Panc1 (cell line): ENCODE data around the gene SEL1L2. TPM values are rescaled to one million over a fixed set of nuclear protein-coding genes. Genes with fewer than 3 reads are reported as not detected.

Experiments used
- ATAC-seq: fragments of 200-7000 bp; cut with Tn5 transposase; 2 replicates; pipeline ENCODE4 v1.9.1; 2020; ENCODE audit warnings: mild to moderate bottlenecking, moderate library complexity
- BruUV-seq: library from RNA; stranded (reverse); fragments of 400-500 nt; replicated peaks from 2 replicates; lab custom pipeline; 2021; lab: Mats Ljungman, UMichigan
- CTCF ChIA-PET: fragments of 300-600 bp; sonication (Branson Sonifier 250); formaldehyde crosslinking; loops from one replicate; lab custom pipeline; 2022; ENCODE audit warnings: antibody characterized with exemption; lab: Charles Lee
- POLR2A ChIA-PET: fragments of 300-600 bp; sonication (Branson Sonifier 250); formaldehyde crosslinking; loops from one replicate; lab custom pipeline; 2022; ENCODE audit warnings: antibody characterized with exemption; lab: Charles Lee
- DNase-seq: peaks from one replicate; pipeline ENCODE4 v3.0.0-alpha.2; 2010; ENCODE audit warnings: low read depth, low spot score
- H3K27ac ChIP-seq: 2 replicates; pipeline ENCODE4 v1.5.1; 2011; ENCODE audit warnings: mild to moderate bottlenecking, low read length, inconsistent platforms
- H3K27me3 ChIP-seq: fragments of 200-500 bp; sonication (Bioruptor generic); 2 replicates; pipeline ENCODE4 v1.6.0; 2014; ENCODE audit warnings: low read length, inconsistent platforms; ENCODE audit not compliant: control insufficient read depth, insufficient read depth
- H3K36me3 ChIP-seq: fragments of 200-500 bp; sonication (Bioruptor generic); 2 replicates; pipeline ENCODE4 v1.5.1; 2014; ENCODE audit warnings: inconsistent platforms, mild to moderate bottlenecking, low read length, moderate library complexity; ENCODE audit not compliant: control insufficient read depth, insufficient read depth
- H3K4me1 ChIP-seq: 2 replicates; pipeline ENCODE4 v1.5.1; 2011; ENCODE audit warnings: inconsistent platforms, mild to moderate bottlenecking, low read length, moderate library complexity; ENCODE audit not compliant: control insufficient read depth, insufficient read depth
- H3K4me3 ChIP-seq, 2 experiments: 2 replicates each; pipeline ENCODE4 v1.5.1; 2011 to 2012; ENCODE audit warnings: low read depth in 2 of 2, low read length in 2 of 2, mild to moderate bottlenecking in 2 of 2, inconsistent platforms in 1 of 2, moderate library complexity in 1 of 2
- H3K9me3 ChIP-seq: fragments of 200-500 bp; sonication (Bioruptor generic); 2 replicates; pipeline ENCODE4 v1.5.1; 2014; ENCODE audit warnings: low read depth, mild to moderate bottlenecking, inconsistent platforms, low read length, moderate library complexity; ENCODE audit not compliant: control insufficient read depth, insufficient read depth
- POLR2AphosphoS5 ChIP-seq: IDR thresholded peaks from 2 replicates; pipeline ENCODE4 v1.6.1; 2012; ENCODE audit warnings: mild to moderate bottlenecking, low read depth, low read length, moderate library complexity
- SIN3A ChIP-seq: IDR thresholded peaks from 2 replicates; pipeline ENCODE4 v1.6.1; 2012; ENCODE audit warnings: low read depth, mild to moderate bottlenecking, low read length, moderate library complexity, borderline replicate concordance; ENCODE audit not compliant: insufficient read depth
- TCF7L2 ChIP-seq: IDR thresholded peaks from 2 replicates; pipeline ENCODE4 v1.6.1; 2011; ENCODE audit warnings: mild to moderate bottlenecking, low read depth, low read length, inconsistent platforms
- in situ Hi-C: cut with HindIII; loops from 2 replicates; pipeline ENCODE4 v1.10.0; 2016; ENCODE audit warnings: low sequenced_read_pairs, low pct_unique_long_range_greater_than_20kb
- intact Hi-C: fragments of 100-400 bp; cut with micrococcal nuclease; formaldehyde crosslinking; loops from one replicate; pipeline ENCODE4 v1.10.0; 2022; ENCODE audit not compliant: unreplicated experiment
- total RNA-seq: library from RNA; stranded (reverse); gene quantifications from one replicate; pipeline ENCODE4 v1.2.1, GENCODE V29; 2021; ENCODE audit not compliant: unreplicated experiment
- TF ChIP-seq, protein P1 (sequence below): fragments of 450-650 bp; IDR thresholded peaks from 2 replicates; pipeline ENCODE4 v1.5.1; 2017; ENCODE audit warnings: mild to moderate bottlenecking
- TF ChIP-seq, protein P2 (sequence below), 2 experiments: IDR thresholded peaks; 2 replicates each; pipeline ENCODE4 v1.6.1; 2011 to 2012; ENCODE audit warnings: low read depth in 2 of 2, control low read depth in 1 of 2, low read length in 1 of 2, mild to moderate bottlenecking in 1 of 2, moderate library complexity in 1 of 2; ENCODE audit not compliant: insufficient read depth in 1 of 2

SEL1L2 gene
- total RNA-seq, 1 experiment from 2014 or later = not detected

DNA sequence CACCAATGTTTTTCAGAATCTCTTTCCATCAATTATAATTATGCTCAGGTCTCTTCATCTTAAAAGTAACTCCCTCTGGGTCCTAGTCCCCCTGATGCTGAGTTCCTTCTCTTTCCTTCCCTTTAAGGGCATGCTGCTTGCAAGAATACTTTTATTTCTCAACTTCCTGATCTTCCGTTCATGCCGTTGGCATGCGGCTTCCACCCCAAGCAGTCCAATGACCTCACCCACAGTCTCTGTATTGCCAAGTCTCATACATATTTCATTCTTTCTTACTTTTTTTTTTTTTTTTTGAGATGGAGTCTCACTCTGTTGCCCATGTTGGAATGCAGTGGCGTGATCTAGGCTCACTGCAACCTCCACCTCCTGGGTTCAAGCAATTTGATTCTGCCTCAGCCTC lies 122.1 kb downstream of the SEL1L2 start:
- no peak overlapping the region for H3K4me3 ChIP-seq
- DNase-seq = no peak
- intact Hi-C loops (no loop called here), in situ Hi-C loops (no loop called here)
- H3K9me3 ChIP-seq = no peaks in the 10 kb centered on the region
- CTCF ChIA-PET = interaction anchor here (0.6 kb wide), 1 partner anchor 30 kb away, joined by 14 read pairs; no protein-coding TSS in a partner anchor
- H3K36me3 ChIP-seq = no peaks in the 10 kb centered on the region
- no TSS peak for BruUV-seq
- peaks cover 3% of the 10 kb centered on the region; the same call in 1 of the 2 replicates for H3K27me3 ChIP-seq
- H3K27ac ChIP-seq = no peak overlapping the region
- TF ChIP-seq, protein P1, sequence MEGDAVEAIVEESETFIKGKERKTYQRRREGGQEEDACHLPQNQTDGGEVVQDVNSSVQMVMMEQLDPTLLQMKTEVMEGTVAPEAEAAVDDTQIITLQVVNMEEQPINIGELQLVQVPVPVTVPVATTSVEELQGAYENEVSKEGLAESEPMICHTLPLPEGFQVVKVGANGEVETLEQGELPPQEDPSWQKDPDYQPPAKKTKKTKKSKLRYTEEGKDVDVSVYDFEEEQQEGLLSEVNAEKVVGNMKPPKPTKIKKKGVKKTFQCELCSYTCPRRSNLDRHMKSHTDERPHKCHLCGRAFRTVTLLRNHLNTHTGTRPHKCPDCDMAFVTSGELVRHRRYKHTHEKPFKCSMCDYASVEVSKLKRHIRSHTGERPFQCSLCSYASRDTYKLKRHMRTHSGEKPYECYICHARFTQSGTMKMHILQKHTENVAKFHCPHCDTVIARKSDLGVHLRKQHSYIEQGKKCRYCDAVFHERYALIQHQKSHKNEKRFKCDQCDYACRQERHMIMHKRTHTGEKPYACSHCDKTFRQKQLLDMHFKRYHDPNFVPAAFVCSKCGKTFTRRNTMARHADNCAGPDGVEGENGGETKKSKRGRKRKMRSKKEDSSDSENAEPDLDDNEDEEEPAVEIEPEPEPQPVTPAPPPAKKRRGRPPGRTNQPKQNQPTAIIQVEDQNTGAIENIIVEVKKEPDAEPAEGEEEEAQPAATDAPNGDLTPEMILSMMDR = no peak
- TF ChIP-seq SIN3A (no peak), POLR2AphosphoS5 (no peak), TCF7L2 (no peak)
- TF ChIP-seq, protein P2, sequence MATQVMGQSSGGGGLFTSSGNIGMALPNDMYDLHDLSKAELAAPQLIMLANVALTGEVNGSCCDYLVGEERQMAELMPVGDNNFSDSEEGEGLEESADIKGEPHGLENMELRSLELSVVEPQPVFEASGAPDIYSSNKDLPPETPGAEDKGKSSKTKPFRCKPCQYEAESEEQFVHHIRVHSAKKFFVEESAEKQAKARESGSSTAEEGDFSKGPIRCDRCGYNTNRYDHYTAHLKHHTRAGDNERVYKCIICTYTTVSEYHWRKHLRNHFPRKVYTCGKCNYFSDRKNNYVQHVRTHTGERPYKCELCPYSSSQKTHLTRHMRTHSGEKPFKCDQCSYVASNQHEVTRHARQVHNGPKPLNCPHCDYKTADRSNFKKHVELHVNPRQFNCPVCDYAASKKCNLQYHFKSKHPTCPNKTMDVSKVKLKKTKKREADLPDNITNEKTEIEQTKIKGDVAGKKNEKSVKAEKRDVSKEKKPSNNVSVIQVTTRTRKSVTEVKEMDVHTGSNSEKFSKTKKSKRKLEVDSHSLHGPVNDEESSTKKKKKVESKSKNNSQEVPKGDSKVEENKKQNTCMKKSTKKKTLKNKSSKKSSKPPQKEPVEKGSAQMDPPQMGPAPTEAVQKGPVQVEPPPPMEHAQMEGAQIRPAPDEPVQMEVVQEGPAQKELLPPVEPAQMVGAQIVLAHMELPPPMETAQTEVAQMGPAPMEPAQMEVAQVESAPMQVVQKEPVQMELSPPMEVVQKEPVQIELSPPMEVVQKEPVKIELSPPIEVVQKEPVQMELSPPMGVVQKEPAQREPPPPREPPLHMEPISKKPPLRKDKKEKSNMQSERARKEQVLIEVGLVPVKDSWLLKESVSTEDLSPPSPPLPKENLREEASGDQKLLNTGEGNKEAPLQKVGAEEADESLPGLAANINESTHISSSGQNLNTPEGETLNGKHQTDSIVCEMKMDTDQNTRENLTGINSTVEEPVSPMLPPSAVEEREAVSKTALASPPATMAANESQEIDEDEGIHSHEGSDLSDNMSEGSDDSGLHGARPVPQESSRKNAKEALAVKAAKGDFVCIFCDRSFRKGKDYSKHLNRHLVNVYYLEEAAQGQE (IDR thresholded peaks at IDR 0.05; ENCODE audit: insufficient read depth in 1 of 2, low read depth in 2 of 2, low read length in 1 of 2) = no peak
- POLR2A ChIA-PET = no interaction called here
- no peaks in the 10 kb centered on the region for H3K4me1 ChIP-seq
- ATAC-seq = no peak

DNA sequence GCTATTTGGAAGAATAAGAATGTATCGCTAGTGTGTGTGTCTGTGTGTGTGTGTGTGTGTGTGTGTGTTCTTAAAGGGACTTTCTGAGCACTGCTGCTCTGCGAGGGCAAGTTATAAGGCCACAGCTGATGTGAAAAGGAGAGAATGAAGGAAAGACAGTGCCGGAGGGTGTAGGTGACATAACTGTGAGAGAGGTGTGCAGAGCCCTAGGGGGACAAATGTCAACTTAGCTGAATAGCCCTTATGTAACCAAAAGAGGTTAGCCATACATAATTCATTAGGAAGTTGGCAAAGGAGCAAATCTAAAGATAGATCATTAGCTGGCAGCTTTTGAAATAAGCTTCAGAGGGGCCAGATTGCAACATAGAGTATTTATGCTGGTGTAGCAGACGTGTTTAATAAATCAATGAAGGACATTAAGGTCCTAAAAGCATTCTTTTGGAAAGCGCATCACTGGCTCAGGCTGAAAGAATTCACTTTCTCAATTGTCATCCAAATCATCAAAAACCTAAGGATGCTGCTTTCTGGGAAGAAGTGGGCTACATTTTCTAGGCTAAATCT lies 124.5 kb downstream of the SEL1L2 start:
- DNase-seq (no peak), ATAC-seq (no peak)
- intact Hi-C loops = no loop called here
- BruUV-seq = no TSS peak
- ChIA-PET POLR2A (no interaction called here), CTCF (no interaction called here)
- in situ Hi-C loops = no loop called here
- TF ChIP-seq TCF7L2 (no peak), POLR2AphosphoS5 (no peak), SIN3A (no peak)
- TF ChIP-seq, protein P2 (IDR thresholded peaks at IDR 0.05; ENCODE audit: insufficient read depth in 1 of 2, low read depth in 2 of 2, low read length in 1 of 2) = no peak
- TF ChIP-seq, protein P1 = no peak
- H3K27me3 ChIP-seq = peaks cover 5% of the 10 kb centered on the region; the same call in 1 of the 2 replicates
- H3K4me3 ChIP-seq = no peak overlapping the region
- no peak overlapping the region for H3K27ac ChIP-seq
- H3K4me1 ChIP-seq = no peaks in the 10 kb centered on the region
- no peaks in the 10 kb centered on the region for H3K9me3 ChIP-seq
- no peaks in the 10 kb centered on the region for H3K36me3 ChIP-seq
